Measurements from ENCODE around the gene FSTL3. TPM values are rescaled to one million over a fixed set of nuclear protein-coding genes. Genes with fewer than 3 reads are reported as not detected.

The FSTL3 gene
- total RNA-seq, 4 donors from 2014 or later, result 582 to 977 (median 642) TPM

GRCh38 chr19:731000-731399 is 54.8 kb downstream of the FSTL3 start:
- no peak for TF ChIP-seq EP300 (IDR thresholded peaks at IDR 0.05)
- no peak for TF ChIP-seq POLR2A (IDR thresholded peaks at IDR 0.05)
- no peak for TF ChIP-seq CTCF (IDR thresholded peaks at IDR 0.05)
- Histone ChIP-seq H3K36me3 (peaks cover 0 to 68% (median 0%) of the 10 kb centered on the region in 3 donors), H3K4me3 (no peak overlapping the region), H3K4me1 (peaks cover 0 to 22% (median 0%) of the 10 kb centered on the region in 4 donors), H3K27me3 (no peaks in the 10 kb centered on the region), H3K27ac (no peak overlapping the region), H3K9me3 (no peaks in the 10 kb centered on the region)
- WGBS, 2 donors, result 94 to 96% methylated on average over 16 of the region's 16 CpGs
- DNase-seq (ENCODE audit: low spot score in 2 of 2), result no peak

GRCh38 chr19:732148-733069 is 56.2 kb downstream of the FSTL3 start:
- TF ChIP-seq CTCF (IDR thresholded peaks at IDR 0.05), result no peak
- TF ChIP-seq EP300 (IDR thresholded peaks at IDR 0.05), result no peak
- TF ChIP-seq POLR2A (IDR thresholded peaks at IDR 0.05), result no peak
- Histone ChIP-seq H3K4me3 (no peak overlapping the region), H3K9me3 (no peaks in the 10 kb centered on the region), H3K27ac (no peak overlapping the region), H3K4me1 (peaks cover 0 to 17% (median 0%) of the 10 kb centered on the region in 4 donors), H3K27me3 (no peaks in the 10 kb centered on the region), H3K36me3 (peaks cover 0 to 69% (median 0%) of the 10 kb centered on the region in 3 donors)
- 74 to 77% methylated on average over 24 of the region's 24 CpGs for WGBS, 2 donors
- no peak for DNase-seq (ENCODE audit: low spot score in 2 of 2)

Other genes starting within 250 kb of the FSTL3 start
- gene SHC2, start 215.4 kb upstream of the FSTL3 start, total RNA-seq, result 10 to 100 TPM; 13.5 to 41.1 (median 22.9) TPM
- gene MADCAM1, start 179.9 kb upstream of the FSTL3 start, total RNA-seq, result under 1 TPM in 1 of 4 donors, not detected in 3; 0.21 TPM
- gene TPGS1, start 168.9 kb upstream of the FSTL3 start, total RNA-seq, result 100 to 1,000 TPM; 108 to 131 (median 115) TPM
- 100 to 1,000 TPM in 1 of 4 donors, 10 to 100 TPM in 3; 60.7 to 110 (median 73.4) TPM for gene CDC34, start 144.6 kb upstream of the FSTL3 start, total RNA-seq
- 1 to 10 TPM in 1 of 4 donors, not detected in 3; 2.5 TPM for gene GZMM, start 132.3 kb upstream of the FSTL3 start, total RNA-seq
- 100 to 1,000 TPM; 303 to 400 (median 324) TPM for gene BSG, start 103.8 kb upstream of the FSTL3 start, total RNA-seq
- under 1 TPM in 1 of 4 donors, not detected in 3; 0.59 TPM for gene HCN2, start 86.5 kb upstream of the FSTL3 start, total RNA-seq
- gene POLRMT, start 42.9 kb upstream of the FSTL3 start, total RNA-seq, result 10 to 100 TPM; 28.2 to 73.5 (median 51.5) TPM
- gene FGF22, start 36.5 kb upstream of the FSTL3 start, total RNA-seq, result 1 to 10 TPM in 3 of 4 donors, under 1 TPM in 1; 0.30 to 9.0 (median 3.4) TPM
- 10 to 100 TPM; 38.0 to 90.9 (median 55.3) TPM for gene RNF126, start 13.2 kb upstream of the FSTL3 start, total RNA-seq
- gene PRSS57, start 19.1 kb downstream of the FSTL3 start, total RNA-seq, result not detected
- 100 to 1,000 TPM in 1 of 4 donors, 10 to 100 TPM in 3; 65.7 to 101 (median 98.0) TPM for gene PALM, start 32.5 kb downstream of the FSTL3 start, total RNA-seq
- gene MISP, start 74.7 kb downstream of the FSTL3 start, total RNA-seq, result under 1 TPM in 2 of 4 donors, not detected in 2; 0.20 to 0.30 TPM
- gene PTBP1, start 121.1 kb downstream of the FSTL3 start, total RNA-seq, result 100 to 1,000 TPM; 118 to 205 (median 141) TPM
- gene PLPPR3, start 145.6 kb downstream of the FSTL3 start, total RNA-seq, result not detected
- under 1 TPM in 1 of 4 donors, not detected in 3; 0.42 TPM for gene AZU1, start 151.4 kb downstream of the FSTL3 start, total RNA-seq
- not detected for gene PRTN3, start 164.6 kb downstream of the FSTL3 start, total RNA-seq
- 10 to 100 TPM in 1 of 4 donors, 1 to 10 TPM in 2, under 1 TPM in 1; 0.66 to 12.6 (median 4.2) TPM for gene ELANE, start 175.9 kb downstream of the FSTL3 start, total RNA-seq
- gene CFD, start 183.3 kb downstream of the FSTL3 start, total RNA-seq, result 1,000 to 10,000 TPM; 1,040 to 7,538 (median 2,843) TPM
- 10 to 100 TPM; 49.6 to 67.5 (median 53.9) TPM for gene MED16, start 216.8 kb downstream of the FSTL3 start, total RNA-seq
- gene RNU6-9, start 217.1 kb downstream of the FSTL3 start, total RNA-seq, result not detected
- 10 to 100 TPM; 30.2 to 47.7 (median 37.6) TPM for gene R3HDM4, start 236.8 kb downstream of the FSTL3 start, total RNA-seq
- gene KISS1R, start 240.9 kb downstream of the FSTL3 start, total RNA-seq, result not detected
- 10 to 100 TPM in 3 of 4 donors, 1 to 10 TPM in 1; 8.1 to 15.3 (median 12.5) TPM for gene ARID3A, start 249.6 kb downstream of the FSTL3 start, total RNA-seq

Measured in tibial nerve (tissue), 4 donors.